Esophagus muscularis mucosa (tissue), 3 donors: ENCODE measurements around the gene IL2RG.

ENCODE experiments used
- POLR2A ChIP-seq: fragments of 450-650 bp; IDR thresholded peaks from one replicate; pipeline ENCODE4 v1.6.1; 2017; ENCODE audit warnings: antibody characterized with exemption, moderate library complexity, mild to moderate bottlenecking, low read depth
- TF ChIP-seq, protein P1 (sequence below), 3 experiments: fragments of 200-600 bp in 2 of 3; fragments of 450-650 bp in 1 of 3; sonication (generic) in 2 of 3; IDR thresholded peaks; one replicate each; pipeline ENCODE4 v1.5.1; 2017 to 2019; ENCODE audit warnings: antibody characterized with exemption in 3 of 3, mild to moderate bottlenecking in 2 of 3, moderate library complexity in 1 of 3

DNA sequence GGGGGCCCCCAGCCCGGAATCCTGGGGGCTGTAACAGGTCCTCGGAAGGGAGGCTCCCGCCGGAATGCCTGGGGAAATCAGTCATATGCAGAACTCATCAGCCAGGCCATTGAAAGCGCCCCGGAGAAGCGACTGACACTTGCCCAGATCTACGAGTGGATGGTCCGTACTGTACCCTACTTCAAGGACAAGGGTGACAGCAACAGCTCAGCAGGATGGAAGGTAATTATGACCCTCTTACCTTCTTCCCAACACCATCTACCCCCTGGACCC is 14.7 kb downstream of the IL2RG start:
- TF ChIP-seq, protein P1, sequence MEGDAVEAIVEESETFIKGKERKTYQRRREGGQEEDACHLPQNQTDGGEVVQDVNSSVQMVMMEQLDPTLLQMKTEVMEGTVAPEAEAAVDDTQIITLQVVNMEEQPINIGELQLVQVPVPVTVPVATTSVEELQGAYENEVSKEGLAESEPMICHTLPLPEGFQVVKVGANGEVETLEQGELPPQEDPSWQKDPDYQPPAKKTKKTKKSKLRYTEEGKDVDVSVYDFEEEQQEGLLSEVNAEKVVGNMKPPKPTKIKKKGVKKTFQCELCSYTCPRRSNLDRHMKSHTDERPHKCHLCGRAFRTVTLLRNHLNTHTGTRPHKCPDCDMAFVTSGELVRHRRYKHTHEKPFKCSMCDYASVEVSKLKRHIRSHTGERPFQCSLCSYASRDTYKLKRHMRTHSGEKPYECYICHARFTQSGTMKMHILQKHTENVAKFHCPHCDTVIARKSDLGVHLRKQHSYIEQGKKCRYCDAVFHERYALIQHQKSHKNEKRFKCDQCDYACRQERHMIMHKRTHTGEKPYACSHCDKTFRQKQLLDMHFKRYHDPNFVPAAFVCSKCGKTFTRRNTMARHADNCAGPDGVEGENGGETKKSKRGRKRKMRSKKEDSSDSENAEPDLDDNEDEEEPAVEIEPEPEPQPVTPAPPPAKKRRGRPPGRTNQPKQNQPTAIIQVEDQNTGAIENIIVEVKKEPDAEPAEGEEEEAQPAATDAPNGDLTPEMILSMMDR (IDR thresholded peaks at IDR 0.05): no peak
- TF ChIP-seq POLR2A: no peak
